ENCODE measurements around the gene CCT8L2. TPM values are rescaled to one million over a fixed set of nuclear protein-coding genes. Genes with fewer than 3 reads are reported as not detected.
"Not testable (repeated sequence)": the region's sequence is repeated elsewhere in the genome, so short reads cannot be mapped to it uniquely, and the experiment has no call there.

CCT8L2 gene
- total RNA-seq, 4 donors from 2014 or later, result not detected

DNA sequence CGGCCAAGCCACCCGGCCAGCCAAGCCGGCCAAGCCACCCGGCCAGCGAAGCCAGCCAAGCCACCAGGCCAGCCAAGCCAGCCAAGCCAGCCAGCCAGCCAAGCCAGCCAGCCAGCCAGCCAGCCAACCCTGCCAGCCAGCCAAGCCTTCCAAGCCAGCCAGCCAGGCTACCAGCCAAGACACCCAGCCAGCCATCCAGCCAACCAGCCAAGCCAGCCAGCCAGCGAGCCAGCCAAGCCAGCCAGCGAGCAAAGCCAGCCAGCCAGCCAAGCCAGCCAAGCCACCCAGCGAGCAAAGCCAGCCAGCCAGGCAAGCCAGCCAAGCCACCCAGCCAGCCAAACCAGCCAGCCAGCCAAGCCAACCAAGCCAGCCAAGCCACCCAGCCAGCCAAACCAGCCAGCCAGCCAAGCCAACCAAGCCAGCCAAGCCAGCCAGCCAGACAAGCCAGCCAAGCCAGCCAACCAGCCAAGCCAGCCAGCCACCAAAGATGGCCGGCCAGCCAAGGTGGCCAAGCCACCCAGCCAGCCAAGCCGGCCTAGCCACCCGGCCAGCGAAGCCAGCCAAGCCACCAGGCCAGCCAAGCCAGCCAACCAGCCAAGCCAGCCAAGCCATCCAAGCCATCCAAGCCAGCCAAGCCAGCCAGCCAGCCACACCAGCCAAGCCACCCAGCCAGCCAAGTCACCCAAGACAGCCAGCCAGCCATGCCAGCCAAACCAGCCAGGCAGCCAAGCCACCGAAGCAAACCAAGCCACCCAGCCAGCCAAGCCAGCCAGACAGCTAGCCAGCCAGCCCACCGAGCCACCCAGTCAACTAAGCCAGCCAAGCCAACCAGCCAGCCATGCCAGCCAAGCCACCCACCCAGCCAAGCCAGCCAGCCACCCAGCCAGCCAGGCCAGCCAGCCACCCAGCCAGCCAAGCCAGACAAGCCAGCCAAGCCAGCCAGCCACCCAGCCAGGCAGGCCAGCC, 28.8 kb downstream of the CCT8L2 start:
- ATAC-seq (ENCODE audit: low FRiP score), result no peak
- DNase-seq (ENCODE audit: low spot score), result no peak
- TF ChIP-seq, protein P1, sequence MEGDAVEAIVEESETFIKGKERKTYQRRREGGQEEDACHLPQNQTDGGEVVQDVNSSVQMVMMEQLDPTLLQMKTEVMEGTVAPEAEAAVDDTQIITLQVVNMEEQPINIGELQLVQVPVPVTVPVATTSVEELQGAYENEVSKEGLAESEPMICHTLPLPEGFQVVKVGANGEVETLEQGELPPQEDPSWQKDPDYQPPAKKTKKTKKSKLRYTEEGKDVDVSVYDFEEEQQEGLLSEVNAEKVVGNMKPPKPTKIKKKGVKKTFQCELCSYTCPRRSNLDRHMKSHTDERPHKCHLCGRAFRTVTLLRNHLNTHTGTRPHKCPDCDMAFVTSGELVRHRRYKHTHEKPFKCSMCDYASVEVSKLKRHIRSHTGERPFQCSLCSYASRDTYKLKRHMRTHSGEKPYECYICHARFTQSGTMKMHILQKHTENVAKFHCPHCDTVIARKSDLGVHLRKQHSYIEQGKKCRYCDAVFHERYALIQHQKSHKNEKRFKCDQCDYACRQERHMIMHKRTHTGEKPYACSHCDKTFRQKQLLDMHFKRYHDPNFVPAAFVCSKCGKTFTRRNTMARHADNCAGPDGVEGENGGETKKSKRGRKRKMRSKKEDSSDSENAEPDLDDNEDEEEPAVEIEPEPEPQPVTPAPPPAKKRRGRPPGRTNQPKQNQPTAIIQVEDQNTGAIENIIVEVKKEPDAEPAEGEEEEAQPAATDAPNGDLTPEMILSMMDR (IDR thresholded peaks at IDR 0.05), result no peak

DNA sequence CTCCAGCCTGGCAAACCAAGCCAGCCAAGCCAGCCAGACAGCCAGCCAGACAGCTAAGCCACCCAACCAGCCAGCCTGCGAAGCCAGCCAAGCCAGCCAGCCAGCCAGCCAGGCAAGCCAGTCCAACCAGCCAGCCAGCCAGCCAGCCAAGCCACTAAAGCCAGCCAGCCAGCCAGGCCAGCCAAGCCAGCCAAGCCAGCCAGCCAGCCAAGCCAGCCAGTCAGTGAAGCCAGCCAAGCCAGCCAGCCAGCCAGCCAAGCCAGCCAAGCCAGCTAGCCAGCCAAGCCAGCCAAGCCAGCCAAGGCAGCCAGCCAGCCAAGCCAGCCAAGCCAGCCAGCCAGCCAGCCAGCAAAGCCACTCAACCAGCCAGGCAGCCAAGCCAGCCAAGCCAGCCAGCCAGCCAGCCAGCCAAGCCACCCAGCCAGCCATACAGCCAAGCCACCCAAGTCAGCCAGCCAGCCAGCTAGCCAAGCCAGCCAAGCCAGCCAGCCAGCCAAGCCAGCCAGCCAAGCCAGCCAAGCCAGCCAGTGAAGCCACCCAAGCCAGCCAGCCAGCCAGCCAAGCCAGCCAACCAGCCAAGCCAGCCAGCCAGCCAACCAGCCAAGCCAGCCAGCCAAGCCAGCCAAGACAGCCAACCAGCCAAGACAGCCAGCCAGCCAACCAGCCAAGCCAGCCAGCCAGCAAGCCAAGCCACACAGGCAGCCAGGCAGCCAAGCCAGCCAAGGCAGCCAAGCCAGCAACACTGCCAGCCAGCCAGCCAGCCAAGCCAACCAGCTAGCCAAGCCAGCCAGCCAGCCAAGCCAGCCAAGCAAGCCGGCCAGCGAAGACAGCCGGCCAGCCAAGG, 29.7 kb downstream of the CCT8L2 start:
- no peak for ATAC-seq (ENCODE audit: low FRiP score)
- DNase-seq (ENCODE audit: low spot score), result no peak
- TF ChIP-seq, protein P1 (IDR thresholded peaks at IDR 0.05), result no peak

DNA sequence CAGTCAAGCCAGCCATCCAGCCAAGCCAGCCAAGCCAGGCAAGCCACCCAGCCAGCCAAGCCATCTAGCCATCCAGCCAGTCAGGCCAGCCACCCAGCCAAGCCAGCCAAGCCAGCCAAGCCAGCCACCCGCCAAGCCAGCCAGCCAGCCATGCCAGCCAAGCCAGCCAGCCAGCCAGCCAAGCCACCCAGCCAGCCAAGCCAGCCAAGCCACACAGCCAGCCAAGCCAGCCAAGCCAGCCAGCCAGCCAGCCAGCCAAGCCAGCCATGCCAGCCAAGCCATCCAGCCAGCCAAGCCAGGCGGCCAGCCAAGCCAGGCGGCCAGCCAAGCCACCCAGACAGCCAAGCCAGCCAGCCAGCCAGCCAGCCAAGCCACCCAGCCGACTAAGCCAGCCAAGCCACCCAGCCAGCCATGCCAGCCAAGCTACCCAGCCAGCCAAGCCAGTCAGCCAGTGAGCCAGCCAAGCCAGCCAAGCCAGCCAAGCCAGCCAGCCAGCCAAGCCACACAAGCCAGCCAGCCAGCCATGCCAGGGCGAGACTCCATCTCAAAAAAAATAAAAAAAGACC, 31.4 kb downstream of the CCT8L2 start:
- DNase-seq (ENCODE audit: low spot score); ATAC-seq (ENCODE audit: low FRiP score): not testable (repeated sequence)

DNA sequence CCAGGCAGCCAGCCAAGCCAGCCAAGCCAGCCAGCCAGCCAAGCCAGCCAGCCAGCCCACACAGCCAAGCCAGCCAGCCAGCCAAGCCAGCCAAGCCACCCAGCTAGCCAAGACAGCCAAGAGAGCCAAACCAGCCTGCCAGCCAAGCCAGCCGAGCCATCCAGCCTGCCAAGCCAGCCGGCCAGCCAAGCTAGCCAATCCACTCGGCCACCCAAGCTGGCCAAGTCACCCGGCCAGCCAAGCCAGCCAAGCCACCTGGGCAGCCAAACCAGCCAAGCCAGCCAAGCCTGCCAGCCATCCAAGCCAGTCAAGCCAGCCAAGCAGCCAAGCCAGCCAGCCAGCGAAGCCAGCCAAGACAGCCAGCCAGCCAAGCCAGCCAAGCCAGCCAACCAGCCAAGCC, 32.0 kb downstream of the CCT8L2 start:
- not testable (repeated sequence) for DNase-seq (ENCODE audit: low spot score); ATAC-seq (ENCODE audit: low FRiP score)

DNA sequence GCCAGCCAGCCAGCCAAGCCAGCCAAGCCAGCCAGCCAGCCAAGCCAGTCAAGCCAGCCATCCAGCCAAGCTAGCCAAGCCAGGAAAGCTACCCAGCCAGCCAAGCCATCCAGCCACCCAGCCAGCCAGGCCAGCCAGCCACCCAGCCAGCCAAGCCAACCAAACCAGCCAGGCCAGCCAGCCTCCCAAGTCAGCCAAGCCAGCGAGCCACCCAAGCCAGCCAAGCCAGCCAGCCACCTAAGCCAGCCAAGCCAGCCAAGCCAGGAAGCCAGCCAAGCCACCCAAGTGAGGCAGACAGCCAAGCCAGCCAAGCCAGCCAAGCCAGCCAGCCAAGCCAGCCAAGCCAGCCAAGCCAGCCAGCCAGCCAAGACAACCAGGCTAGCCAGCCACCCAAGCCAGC, 32.6 kb downstream of the CCT8L2 start:
- not testable (repeated sequence) for ATAC-seq (ENCODE audit: low FRiP score); DNase-seq (ENCODE audit: low spot score)

DNA sequence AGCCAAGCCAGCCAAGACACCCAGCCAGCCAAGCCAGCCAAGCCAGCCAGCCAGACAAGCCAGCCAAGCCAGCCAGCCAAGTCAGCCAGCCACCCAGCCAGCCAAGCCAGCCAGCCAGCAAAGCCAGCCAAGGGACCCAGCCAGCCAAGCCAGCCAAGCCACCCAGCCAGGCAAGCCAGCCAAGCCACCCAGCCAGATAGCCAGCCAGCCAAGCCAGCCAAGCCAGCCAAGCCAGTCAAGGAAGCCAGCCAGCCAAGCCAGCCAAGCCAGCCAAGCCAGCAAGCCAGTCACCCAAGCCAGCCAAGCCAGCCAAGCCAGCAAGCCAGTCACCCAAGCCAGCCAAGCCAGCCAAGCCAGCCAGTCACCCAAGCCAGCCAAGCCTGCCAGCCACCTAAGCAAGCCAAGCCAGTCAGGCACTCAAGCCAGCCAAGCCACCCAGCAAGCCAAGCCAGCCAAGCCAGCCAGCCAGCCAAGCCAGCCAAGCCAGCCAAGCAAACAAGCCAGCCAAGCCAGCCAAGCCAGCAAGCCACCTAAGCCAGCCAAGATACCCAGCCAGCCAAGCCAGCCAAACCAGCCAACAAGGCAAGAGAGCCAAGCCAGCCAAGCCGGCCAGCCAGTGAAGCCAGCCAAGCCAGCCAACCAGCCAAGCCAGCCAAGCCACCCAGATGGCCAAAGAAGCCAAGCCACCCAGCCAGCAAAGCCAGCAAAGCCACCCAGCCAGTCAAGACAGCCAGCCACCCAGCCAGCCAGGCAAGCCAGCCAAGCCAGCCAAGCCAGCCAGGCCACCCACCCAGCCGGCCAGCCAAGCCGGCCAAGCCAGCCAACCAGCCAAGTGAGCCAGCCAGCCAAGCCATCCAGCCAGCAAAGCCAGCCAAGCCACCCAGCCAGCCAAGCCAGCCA, 33.3 kb downstream of the CCT8L2 start:
- no peak for ATAC-seq (ENCODE audit: low FRiP score)
- TF ChIP-seq, protein P1 (IDR thresholded peaks at IDR 0.05), result no peak
- DNase-seq (ENCODE audit: low spot score), result no peak

DNA sequence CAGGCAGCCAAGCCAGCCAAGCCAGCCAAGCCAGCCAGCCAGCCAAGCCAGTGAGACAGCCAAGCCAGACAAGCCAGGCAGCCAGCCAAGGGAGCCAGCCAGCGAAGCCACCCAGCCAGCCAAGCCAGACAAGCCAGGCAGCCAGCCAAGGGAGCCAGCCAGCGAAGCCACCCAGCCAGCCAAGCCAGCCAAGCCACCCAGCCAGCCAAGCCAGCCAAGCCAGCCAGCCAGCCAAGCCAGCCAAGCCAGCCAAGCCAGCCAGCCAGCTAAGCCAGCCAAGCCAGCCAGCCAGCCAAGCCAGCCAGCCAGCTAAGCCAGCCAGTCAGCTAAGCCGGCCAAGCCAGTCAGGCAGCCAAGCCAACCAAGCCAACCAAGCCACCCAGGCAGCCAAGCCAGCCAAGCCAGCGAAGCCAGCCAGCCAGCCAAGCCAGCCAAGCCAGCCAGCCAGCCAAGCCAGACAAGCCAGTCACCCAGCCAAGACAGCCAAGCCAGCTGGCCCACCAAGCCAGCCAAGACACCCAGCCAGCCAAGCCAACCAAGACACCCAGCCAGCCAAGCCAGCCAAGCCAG, 34.1 kb downstream of the CCT8L2 start:
- not testable (repeated sequence) for DNase-seq (ENCODE audit: low spot score); ATAC-seq (ENCODE audit: low FRiP score)

DNA sequence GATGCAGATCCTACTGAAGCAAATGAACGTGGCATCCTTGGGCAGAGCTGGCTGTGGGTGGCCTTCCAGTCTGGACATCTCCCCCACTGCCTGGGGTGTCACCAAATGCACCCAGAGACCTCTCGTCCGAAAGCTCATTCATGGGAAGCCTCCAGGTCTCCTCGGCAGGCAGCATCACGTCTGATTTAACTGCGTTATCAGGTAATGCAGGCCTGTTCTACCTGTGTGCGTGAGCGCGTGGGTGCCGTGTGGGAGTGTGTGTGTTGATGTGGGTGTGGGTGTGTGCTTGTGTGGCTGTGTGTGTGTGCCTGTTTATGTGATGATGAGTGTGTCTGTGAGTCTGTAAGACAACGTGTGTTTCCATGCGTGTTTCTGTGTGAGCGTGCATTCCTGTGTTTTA, 35.1 kb downstream of the CCT8L2 start:
- ATAC-seq (ENCODE audit: low FRiP score); DNase-seq (ENCODE audit: low spot score): not testable (repeated sequence)

DNA sequence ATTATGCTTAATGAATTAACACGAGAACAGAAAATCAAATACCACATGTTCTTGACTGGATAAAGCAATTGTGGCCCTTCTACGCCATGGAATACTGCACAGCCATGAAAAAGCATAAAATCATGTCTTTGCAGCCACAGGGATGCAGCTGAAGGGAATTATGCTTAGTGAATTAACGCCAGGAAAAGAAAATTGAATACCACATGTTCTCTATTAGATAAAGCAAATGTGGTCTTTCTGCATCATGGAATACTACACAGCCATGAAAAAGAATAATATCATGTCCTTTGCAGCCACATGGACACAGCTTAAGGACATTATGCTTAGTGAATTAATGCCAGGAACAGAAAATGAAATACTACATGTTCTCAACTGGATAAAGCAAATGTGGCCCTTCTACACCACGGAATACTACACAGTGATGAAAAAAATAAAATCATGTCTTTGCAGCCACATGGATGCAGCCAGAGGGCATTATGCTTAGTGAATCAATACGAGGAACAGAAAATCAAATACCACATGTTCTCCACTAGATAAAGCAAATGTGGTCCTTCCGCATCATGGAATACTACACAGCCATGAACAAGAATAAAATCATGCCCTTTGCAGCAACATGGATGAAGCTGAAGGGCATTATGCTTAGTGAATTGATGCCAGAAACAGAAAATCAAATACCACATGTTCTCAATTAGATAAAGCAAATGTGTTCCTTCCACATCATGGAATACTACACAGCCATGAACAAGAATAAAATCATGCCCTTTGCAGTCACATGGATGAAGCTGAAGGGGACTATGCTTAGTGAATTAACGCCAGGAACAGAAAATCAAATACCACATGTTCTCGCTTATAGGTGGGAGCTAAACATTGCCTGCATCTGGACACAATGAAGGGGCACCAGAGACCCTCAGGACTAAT, 37.3 kb downstream of the CCT8L2 start:
- not testable (repeated sequence) for DNase-seq (ENCODE audit: low spot score)

DNA sequence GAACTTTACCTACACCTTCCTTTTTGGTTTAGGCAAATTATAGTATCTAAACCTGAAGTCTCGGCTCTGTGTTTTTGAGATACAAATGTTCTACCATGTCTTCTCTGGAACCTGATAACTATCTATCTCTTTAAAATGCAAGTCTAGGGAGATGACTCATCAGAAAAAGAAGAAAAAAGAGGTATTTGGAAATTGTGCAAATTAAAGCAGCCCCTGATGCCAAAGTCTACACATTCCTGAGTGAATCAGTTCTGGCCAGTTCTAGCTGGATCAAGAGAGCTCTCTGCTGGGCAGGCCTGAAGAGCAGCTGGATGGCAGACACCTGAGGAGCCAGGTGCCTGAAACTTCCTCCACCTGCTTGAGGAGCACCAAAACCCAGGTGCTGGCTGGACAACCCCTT, 49.3 kb downstream of the CCT8L2 start:
- DNase-seq (ENCODE audit: low spot score); ATAC-seq (ENCODE audit: low FRiP score): not testable (repeated sequence)

More for the DNA sequence above, 37.3 kb downstream of the CCT8L2 start:
- not testable (repeated sequence) for ATAC-seq (ENCODE audit: low FRiP score)
